NCI-H748 (cell line): ENCODE data around the gene WFDC10A.
A peak's percentile ranks its signal among the peaks of the same experiment; 100 is the strongest.
"Not testable (repeated sequence)": the region's sequence is repeated elsewhere in the genome, so short reads cannot be mapped to it uniquely, and the experiment has no call there.

Experiments used
- DNase-seq: peaks from one replicate; lab custom pipeline; 2025; ENCODE audit not compliant: unreplicated experiment; lab: John Stamatoyannopoulos, UW

Gene WFDC10A

GRCh38 chr20:45629496-45630100, at the start of gene WFDC10A:
TSS of gene WFDC10A (plus strand) at chr20:45629739. CDS start at chr20:45629814, 75 bp downstream.
- DNase-seq, result no peak

- DNase-seq, result no peak
Measured at GRCh38 chr20:45581702-45582101, 47.8 kb upstream of the WFDC10A start.

GRCh38 chr20:45583502-45583901, 46.0 kb upstream of the WFDC10A start:
- no peak for DNase-seq

- DNase-seq, result not testable (repeated sequence)
Measured at GRCh38 chr20:45584294-45584693, 45.2 kb upstream of the WFDC10A start.

- not testable (repeated sequence) for DNase-seq
Measured at GRCh38 chr20:45585986-45586385, 43.6 kb upstream of the WFDC10A start.

GRCh38 chr20:45588800-45589199, 40.7 kb upstream of the WFDC10A start:
- DNase-seq, result no peak

GRCh38 chr20:45589725-45590124, 39.8 kb upstream of the WFDC10A start:
- no peak for DNase-seq

- peak; percentile 42 for DNase-seq
Measured at GRCh38 chr20:45592574-45593189, 36.9 kb upstream of the WFDC10A start.

- DNase-seq, result no peak
Measured at GRCh38 chr20:45593498-45593897, 36.0 kb upstream of the WFDC10A start.

GRCh38 chr20:45595235-45595634, 34.3 kb upstream of the WFDC10A start:
- no peak for DNase-seq

- no peak for DNase-seq
Measured at GRCh38 chr20:45607810-45608209, 21.7 kb upstream of the WFDC10A start.

- no peak for DNase-seq
Measured at GRCh38 chr20:45611054-45611453, 18.5 kb upstream of the WFDC10A start.

- DNase-seq, result no peak
Measured at GRCh38 chr20:45612314-45612713, 17.2 kb upstream of the WFDC10A start.

GRCh38 chr20:45617591-45617990, 11.9 kb upstream of the WFDC10A start:
- no peak for DNase-seq

- DNase-seq, result no peak
Measured at GRCh38 chr20:45621593-45621992, 7.9 kb upstream of the WFDC10A start.

- DNase-seq, result no peak
Measured at GRCh38 chr20:45626540-45626939, 3.0 kb upstream of the WFDC10A start.

GRCh38 chr20:45630371-45630770, 832 bp downstream of the WFDC10A start:
- no peak for DNase-seq

GRCh38 chr20:45631184-45631583, 1.6 kb downstream of the WFDC10A start, which contains the start of gene WFDC9:
TSS of gene WFDC9 (minus strand) at chr20:45631284. CDS start at chr20:45610181, 21,103 bp downstream.
- DNase-seq, result no peak

- DNase-seq, result no peak
Measured at GRCh38 chr20:45636513-45636912, 7.0 kb downstream of the WFDC10A start.

GRCh38 chr20:45639687-45640086, 10.1 kb downstream of the WFDC10A start:
- no peak for DNase-seq

GRCh38 chr20:45641076-45641475, 11.5 kb downstream of the WFDC10A start:
- not testable (repeated sequence) for DNase-seq

GRCh38 chr20:45645869-45646268, 16.3 kb downstream of the WFDC10A start:
- not testable (repeated sequence) for DNase-seq

GRCh38 chr20:45646875-45647274, 17.3 kb downstream of the WFDC10A start:
- no peak for DNase-seq
